ENCODE results near the gene NTRK2. TPM values are rescaled to one million over a fixed set of nuclear protein-coding genes. Genes with fewer than 3 reads are reported as not detected.

Gene NTRK2
- total RNA-seq, 1 experiment from 2014 or later, result 0.54 TPM

DNA sequence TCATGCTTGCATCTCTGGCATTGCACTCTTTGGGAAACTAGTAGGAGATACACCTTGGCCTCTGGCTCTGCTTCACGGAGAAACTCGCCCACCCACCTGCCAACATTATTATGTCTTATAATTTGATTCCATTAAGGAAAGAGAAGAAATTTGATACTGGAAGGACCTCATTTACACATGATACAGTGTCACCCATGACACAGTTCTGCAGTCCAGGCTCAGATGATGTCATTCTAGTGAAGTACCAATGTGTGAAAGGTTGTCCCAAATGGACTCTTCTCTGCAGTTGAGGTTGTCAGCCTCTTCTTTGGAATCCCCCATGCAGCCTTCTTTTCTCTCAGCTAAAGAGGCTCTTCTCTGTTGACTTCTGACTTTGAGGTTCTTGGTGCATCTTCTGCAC lies 329.1 kb downstream of the NTRK2 start:
- in situ Hi-C loops (cut with HindIII; ENCODE audit: low pct_unique_long_range_greater_than_20kb, low sequenced_read_pairs), result no loop called here
- DNase-seq (ENCODE audit: low read depth), result no peak

DNA sequence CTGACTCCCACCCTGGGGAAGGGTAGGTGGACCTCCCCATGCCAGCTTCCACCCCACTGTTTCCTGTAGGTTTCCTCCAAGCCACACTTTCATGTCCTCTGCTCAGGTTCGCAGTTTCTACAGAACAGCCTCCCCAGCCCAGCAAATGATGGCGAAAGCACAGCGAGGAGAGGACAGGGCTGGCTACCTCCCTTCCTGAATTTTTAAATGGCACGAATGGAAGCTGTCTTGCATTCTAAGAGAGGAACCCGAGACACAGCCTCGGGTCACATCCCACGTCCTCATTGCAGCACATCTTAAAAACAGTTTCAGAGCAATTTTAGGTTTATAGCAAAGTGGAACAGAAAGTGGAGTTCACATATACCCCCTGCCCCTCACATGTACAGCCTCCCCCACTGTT lies 330.3 kb downstream of the NTRK2 start:
- DNase-seq (ENCODE audit: low read depth), result no peak
- in situ Hi-C loops (cut with HindIII; ENCODE audit: low pct_unique_long_range_greater_than_20kb, low sequenced_read_pairs), result no loop called here

DNA sequence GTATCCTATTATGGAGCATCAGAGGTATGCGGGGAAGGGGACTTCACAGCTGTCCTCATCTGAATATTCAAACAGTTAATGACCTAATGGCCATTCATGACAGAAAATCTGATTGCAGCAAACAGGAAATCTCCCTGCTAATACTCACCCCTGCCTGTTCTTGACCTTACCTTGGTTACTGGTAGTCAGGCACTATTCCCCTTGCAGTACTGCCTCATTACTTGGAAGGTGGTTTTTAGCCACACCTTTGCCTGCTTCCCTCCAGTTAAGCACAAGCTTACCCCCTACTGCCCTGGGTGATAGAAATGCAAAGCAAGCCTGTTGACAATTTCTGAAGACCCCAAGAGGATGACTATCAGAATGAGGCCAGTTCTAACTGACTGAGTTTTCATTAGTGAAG lies 332.4 kb downstream of the NTRK2 start:
- in situ Hi-C loops (cut with HindIII; ENCODE audit: low pct_unique_long_range_greater_than_20kb, low sequenced_read_pairs), result no loop called here
- DNase-seq (ENCODE audit: low read depth), result no peak

DNA sequence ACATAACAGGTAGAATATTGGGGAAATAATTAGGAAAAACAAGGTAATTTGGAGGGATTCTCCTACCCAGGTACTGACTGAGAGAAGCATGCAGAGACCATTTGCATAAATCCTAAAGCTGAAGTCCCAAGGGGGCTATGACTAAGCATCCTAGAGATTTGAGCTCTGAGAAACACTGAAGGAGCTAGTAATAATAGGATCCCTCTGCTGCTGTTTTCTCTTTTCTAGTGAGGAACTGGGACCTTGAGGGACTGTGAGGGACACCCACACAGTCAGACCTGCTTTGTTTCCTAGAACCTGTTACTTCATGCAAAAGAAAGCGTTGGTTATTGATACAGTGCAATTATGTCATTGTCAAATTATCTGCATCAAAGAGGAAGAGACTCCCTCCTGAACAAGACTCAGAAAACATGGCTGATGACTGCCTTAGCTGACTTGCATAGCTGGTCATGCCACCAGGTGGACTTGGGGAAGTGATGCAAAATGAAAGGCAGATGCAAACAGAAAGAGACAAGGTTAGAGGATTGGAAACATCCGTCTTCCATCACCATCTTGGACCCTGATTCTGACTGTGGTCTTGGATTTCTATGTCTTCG lies 335.4 kb downstream of the NTRK2 start:
- in situ Hi-C loops (cut with HindIII; ENCODE audit: low pct_unique_long_range_greater_than_20kb, low sequenced_read_pairs), result no loop called here
- no peak for DNase-seq (ENCODE audit: low read depth)

DNA sequence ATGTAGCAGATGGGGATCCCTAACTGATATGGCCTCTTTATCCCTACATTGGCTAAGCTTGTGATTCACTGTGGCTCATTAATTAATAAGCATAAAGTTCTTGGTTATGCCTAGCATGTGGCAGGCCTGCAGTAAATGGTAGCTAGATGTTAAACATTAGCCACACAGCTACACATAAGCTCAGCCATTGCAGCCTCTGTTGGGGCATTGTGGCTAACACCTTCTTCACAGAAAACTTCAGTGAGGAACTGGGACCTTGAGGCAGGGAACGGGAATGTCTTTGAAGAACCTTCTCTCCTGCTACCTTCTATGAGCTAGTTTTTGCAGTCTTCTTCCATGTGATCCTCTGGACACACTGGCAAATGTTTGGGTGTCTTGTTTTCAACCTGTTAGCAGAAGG lies 338.2 kb downstream of the NTRK2 start:
- DNase-seq (ENCODE audit: low read depth), result no peak
- in situ Hi-C loops (cut with HindIII; ENCODE audit: low pct_unique_long_range_greater_than_20kb, low sequenced_read_pairs), result no loop called here

DNA sequence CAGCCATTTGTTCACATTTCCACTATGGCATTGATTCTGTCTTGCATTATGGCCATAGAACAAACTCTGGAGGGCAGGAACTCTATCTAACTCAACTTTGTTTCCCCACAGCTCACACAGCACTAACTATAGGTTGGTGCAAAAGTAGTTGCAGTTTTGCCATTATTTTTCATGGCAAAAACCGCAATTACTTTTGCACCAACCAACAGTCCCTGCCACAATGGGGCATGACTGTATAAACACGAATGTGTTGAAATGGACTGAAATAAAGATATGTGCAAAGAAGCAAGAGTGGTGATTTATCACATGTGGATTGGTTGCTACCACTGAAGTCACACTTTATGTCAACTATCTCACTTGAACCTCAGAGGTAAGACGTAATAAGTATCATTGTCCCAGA lies 338.7 kb downstream of the NTRK2 start:
- in situ Hi-C loops (cut with HindIII; ENCODE audit: low pct_unique_long_range_greater_than_20kb, low sequenced_read_pairs), result no loop called here
- DNase-seq (ENCODE audit: low read depth), result no peak

DNA sequence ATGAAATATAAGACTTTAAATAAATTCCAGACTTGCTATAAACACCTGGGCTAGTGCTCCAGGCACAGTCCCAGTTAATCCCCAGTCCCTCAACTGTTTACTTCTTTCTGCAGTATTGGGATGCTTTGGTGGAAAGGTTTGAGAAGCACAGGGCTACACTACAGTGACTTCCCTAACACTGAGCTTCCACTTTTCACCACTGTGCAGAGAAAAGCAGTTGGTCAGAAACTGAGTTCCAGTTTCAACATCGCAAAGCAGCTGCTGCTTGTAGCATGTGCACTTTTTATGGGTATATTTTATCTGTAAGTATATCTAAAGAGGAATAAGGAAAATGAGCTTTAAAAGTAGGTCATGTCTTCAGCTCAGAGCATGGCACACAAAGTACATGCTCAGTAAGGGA lies 339.7 kb downstream of the NTRK2 start:
- no peak for DNase-seq (ENCODE audit: low read depth)
- in situ Hi-C loops (cut with HindIII; ENCODE audit: low pct_unique_long_range_greater_than_20kb, low sequenced_read_pairs), result no loop called here

DNA sequence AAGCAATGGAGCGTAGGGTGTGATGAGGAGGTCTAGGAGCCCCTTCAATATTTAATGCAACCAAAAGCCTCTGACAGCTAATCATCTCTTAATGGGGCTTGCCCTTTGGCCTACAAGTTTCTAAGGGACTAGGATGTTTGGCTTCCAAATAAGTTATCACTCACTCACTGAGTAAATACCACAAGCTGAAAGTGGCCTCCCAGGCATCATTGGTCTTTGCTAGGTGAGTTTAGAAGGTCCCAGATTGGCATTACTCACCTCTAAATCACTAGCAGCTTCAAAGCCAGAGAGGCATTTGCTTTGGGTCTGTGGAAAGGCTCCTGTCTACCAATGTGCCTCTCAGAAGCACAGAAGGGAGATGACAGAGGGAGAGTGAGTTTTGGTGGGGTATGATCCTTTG lies 344.2 kb downstream of the NTRK2 start:
- in situ Hi-C loops (cut with HindIII; ENCODE audit: low pct_unique_long_range_greater_than_20kb, low sequenced_read_pairs), result no loop called here
- DNase-seq (ENCODE audit: low read depth), result no peak

DNA sequence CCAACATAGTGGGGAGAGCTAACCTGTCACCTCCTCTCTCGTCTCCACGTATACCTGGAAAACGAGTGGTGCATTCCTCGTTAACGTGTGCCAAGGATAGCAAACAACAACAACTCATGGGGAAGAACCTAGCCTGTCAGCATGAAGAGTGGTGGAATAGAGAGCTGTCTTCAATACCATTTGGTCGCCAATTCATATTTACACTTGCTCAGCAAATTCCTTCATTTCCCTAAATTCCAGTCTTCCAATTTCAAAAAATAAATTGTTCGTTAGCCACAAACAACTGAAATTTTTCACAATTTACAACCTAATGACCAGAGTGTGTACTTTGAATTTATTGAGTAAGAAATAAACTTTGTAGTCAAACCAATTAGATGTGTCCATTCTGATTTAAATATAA lies 344.8 kb downstream of the NTRK2 start:
- in situ Hi-C loops (cut with HindIII; ENCODE audit: low pct_unique_long_range_greater_than_20kb, low sequenced_read_pairs), result no loop called here
- no peak for DNase-seq (ENCODE audit: low read depth)

DNA sequence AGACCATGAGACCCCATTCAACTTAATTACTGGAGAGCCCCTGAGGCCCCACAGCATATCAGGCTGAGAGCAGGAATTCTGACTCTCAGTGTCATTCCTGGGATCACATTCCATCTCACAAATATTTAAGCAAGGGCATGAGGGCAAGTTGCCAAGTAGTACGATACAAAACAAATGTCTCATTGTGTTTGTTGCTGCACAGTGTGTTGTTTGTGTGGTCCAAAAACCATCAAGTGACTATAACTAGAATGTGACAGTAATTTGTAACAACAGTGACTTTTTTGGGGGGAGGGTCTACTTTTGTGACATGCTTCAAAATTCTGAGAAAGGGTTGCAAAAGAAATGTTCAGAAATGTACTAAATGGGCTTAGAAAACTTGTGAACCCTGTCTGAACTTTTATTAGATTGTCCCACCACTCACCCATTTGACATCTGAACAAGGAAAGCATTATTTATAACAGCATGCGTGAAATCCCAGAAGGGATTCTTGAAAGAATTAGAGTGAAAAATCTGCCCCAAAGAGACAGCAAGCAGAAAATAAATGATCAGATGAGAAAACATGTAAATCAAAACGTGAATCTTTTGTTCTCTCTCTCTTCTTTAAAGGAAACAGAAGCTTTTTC lies 347.0 kb downstream of the NTRK2 start:
- in situ Hi-C loops (cut with HindIII; ENCODE audit: low pct_unique_long_range_greater_than_20kb, low sequenced_read_pairs), result no loop called here
- no peak for DNase-seq (ENCODE audit: low read depth)

DNA sequence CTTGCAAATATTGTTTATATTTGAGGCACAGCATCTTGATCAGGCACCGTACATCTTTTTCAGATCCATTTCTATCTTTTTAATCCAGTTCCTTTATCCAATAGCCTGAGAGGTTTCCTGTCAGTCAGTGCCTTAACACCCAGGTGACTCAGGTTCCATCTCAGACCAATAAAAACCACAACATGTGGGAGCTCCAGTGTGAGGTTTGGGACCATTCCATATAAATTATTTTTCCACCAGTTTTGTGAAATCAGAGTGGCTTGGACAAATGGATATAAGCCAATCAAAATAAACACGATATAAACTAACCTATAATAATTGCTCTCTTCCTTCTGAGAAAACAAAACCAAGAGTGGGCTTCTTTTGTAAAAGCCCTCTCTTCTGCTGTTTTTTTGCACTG lies 351.3 kb downstream of the NTRK2 start:
- no peak for DNase-seq (ENCODE audit: low read depth)
- in situ Hi-C loops (cut with HindIII; ENCODE audit: low pct_unique_long_range_greater_than_20kb, low sequenced_read_pairs), result no loop called here

DNA sequence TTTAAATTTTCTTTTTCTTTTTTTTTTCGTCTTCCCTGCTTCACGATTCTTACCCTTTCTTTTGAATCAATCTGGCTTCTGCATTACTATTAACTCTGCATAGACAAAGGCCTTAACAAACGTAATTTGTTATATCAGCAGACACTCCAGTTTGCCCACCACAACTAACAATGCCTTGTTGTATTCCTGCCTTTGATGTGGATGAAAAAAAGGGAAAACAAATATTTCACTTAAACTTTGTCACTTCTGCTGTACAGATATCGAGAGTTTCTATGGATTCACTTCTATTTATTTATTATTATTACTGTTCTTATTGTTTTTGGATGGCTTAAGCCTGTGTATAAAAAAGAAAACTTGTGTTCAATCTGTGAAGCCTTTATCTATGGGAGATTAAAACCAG lies 352.2 kb downstream of the NTRK2 start:
- in situ Hi-C loops (cut with HindIII; ENCODE audit: low pct_unique_long_range_greater_than_20kb, low sequenced_read_pairs), result no loop called here
- no peak for DNase-seq (ENCODE audit: low read depth)

DNA sequence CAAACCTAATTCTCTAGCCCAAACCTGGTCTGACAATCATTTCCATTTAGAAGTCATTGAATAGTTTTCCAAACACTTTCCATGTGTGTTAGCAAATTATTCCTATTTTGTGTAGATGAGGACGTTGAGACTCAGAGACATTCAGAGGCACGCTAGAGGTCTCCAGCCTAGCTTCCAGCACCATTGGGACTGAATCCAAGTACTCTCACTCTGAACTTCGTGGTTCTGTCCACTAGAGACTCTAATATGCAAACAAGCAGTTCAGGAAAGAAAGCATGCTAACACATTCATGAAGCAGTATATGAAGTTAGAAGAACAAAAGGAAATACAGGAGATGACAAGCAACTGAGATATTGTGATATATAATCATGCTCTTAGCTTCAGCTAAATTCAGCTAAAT lies 354.8 kb downstream of the NTRK2 start:
- in situ Hi-C loops (cut with HindIII; ENCODE audit: low pct_unique_long_range_greater_than_20kb, low sequenced_read_pairs), result no loop called here
- no peak for DNase-seq (ENCODE audit: low read depth)

DNA sequence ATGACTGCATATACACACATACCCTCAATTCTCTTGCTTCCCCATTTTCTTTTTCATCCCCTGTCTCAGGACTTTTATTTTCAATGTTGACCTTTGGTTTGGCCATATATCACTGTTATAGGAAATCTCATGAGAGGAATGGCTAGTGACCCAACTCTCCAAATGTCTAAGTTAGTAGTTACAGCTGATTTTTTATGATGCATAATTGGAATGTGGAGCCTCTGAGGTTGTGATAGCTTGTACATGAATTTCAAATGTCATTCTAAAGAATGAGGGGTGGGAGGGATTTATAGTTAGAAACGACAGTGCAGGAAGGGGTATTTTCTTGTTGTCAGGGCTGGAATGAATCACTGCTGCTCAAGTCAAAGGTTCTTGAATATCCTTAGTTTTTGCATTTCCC lies 356.1 kb downstream of the NTRK2 start:
- in situ Hi-C loops (cut with HindIII; ENCODE audit: low pct_unique_long_range_greater_than_20kb, low sequenced_read_pairs), result no loop called here
- DNase-seq (ENCODE audit: low read depth), result no peak

DNA sequence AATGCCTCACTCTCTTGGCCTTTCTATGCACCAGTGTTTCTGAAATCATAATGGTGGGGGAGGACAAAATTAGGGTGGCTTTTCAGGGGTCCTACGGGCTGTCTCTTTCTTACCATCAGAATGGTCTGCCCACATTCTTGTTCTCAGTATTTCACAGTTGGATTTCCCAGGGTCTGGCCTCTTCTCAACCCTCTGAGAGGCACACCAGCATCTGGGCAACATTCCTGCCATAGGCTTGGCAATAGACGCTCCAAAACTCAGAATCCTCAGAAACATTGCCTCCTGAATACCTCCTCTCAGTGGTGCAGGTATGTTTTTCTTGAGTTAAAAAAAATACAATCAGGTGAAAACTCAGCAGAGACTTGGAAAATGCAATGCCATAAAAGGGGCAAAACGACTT lies 358.3 kb downstream of the NTRK2 start:
- no peak for DNase-seq (ENCODE audit: low read depth)
- in situ Hi-C loops (cut with HindIII; ENCODE audit: low pct_unique_long_range_greater_than_20kb, low sequenced_read_pairs), result no loop called here

DNA sequence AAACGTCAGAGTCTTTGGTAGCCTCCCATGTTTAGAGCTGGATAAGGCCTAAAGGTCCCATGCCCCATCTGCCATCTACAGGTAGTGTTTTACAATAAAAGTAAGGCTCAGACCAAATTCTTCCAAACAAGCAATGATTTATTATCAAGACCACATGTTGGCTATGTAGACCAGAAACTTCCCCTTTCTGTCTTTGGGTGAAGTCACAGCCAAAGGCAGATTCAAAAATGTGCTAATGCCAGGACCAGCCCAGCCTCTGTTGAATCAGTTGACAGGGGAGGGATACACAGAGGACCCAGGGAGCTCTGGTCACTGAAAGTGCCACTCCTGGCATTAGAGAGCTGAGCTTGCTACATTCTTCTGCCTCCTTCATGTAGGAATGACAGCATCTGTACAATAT lies 360.8 kb downstream of the NTRK2 start:
- no peak for DNase-seq (ENCODE audit: low read depth)
- in situ Hi-C loops (cut with HindIII; ENCODE audit: low pct_unique_long_range_greater_than_20kb, low sequenced_read_pairs), result no loop called here

DNA sequence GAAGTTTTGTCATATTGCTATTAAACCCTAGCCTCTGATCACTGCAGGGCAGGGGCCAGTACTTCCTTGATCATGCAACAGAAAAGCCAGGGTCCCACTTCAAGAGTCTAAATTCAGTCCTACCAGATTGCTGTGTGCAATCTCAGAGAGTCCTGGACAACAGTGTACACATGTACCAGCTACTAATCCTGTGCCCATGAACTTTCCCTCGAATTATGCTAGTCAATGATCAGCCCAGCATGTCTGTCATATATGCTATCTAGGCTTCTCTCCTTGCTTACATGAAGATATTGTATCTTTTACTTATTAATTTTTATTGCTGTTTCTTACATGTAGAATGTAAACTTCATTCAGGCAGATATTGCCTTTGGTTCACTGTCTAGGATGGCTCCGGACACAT lies 367.0 kb downstream of the NTRK2 start:
- in situ Hi-C loops (cut with HindIII; ENCODE audit: low pct_unique_long_range_greater_than_20kb, low sequenced_read_pairs), result no loop called here
- no peak for DNase-seq (ENCODE audit: low read depth)

DNA sequence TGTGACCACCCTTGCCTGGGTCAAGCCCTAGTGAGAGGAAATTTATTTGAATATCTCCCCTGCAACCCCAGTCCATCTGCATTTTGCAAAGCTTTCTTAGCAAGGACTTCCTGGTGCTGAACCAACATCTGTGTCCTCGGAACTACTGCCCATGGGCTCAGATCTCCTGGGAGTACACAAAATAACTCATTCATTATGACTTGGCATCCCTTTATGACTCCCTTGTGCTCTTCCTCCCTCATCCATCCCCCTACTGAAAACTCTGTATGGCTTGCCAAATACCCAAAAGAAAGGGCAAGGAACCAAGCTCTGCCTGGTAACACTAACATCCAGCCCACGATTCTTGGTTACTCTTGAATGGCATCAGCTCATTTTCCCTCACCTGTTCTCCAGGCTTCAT lies 368.5 kb downstream of the NTRK2 start:
- in situ Hi-C loops (cut with HindIII; ENCODE audit: low pct_unique_long_range_greater_than_20kb, low sequenced_read_pairs), result no loop called here

DNA sequence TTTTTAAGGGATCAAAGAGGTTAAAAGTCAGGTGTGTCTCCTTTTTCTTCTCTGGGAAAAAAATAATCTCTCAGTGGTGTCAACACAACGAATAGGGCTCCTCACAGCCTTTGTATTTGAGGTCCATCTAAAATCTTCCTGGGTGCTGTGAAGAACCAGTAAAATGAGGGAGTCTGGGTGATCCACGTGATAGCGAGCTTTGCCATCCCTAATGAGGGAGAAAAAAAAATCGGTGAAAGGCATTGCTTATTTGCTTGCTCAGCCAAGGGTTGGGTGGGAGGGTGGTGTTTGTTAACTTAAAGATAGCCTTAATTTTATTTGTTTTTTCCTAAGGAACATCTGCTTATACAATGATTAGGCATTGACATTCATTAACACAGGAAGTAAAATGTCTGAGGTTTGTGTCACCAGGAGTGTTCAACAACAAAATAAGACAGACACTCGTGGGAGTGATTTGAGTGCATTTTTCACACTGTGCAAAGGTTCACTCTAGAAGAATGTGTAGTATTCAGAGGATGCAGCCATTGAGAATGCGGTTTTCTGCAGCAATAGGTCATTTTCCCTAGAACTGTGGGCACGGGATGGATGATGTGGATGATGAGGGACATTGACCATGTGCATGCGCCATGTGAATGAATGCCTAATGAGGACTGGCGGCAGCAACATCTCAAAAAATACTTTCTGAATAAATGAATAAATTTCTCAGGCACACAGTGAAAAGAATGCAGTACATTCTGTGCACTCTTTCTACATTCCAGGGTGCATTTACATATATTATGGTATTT lies 369.5 kb downstream of the NTRK2 start:
- DNase-seq (ENCODE audit: low read depth), result no peak
- in situ Hi-C loops (cut with HindIII; ENCODE audit: low pct_unique_long_range_greater_than_20kb, low sequenced_read_pairs), result no loop called here

More for the DNA sequence above, 368.5 kb downstream of the NTRK2 start:
- DNase-seq (ENCODE audit: low read depth), result no peak

DNA sequence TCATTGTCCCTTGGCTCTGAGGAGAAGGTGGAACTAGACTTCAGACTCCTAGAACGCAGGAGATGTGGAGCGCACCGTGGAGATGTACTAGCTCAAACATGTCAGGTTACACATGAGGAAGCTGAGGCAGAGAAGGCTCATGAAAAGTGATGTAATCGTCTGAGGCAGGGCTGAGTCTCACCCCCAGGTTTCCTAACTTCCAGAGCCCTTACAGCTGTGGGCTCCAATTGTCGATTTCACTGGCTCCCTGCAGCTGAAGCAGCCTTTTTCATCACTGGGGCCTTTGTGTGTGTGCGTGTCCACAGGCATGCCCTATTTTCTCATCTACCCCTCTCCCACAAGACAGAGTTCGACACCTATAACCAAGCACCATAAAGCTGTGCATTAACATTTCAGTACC lies 370.6 kb downstream of the NTRK2 start:
- DNase-seq (ENCODE audit: low read depth), result no peak
- in situ Hi-C loops (cut with HindIII; ENCODE audit: low pct_unique_long_range_greater_than_20kb, low sequenced_read_pairs), result no loop called here
